HG03103 (cell line): Measurements from ENCODE around the gene LMLN.
A peak's percentile ranks its signal among the peaks of the same experiment; 100 is the strongest.
"Not testable (repeated sequence)": the region's sequence is repeated elsewhere in the genome, so short reads cannot be mapped to it uniquely, and the experiment has no call there.

Source experiments
- ATAC-seq: cut with Tn5 transposase; IDR thresholded peaks from one replicate; pipeline ENCODE4 v1.9.1; 2021; ENCODE audit warnings: low read depth; ENCODE audit not compliant: unreplicated experiment

LMLN gene

DNA sequence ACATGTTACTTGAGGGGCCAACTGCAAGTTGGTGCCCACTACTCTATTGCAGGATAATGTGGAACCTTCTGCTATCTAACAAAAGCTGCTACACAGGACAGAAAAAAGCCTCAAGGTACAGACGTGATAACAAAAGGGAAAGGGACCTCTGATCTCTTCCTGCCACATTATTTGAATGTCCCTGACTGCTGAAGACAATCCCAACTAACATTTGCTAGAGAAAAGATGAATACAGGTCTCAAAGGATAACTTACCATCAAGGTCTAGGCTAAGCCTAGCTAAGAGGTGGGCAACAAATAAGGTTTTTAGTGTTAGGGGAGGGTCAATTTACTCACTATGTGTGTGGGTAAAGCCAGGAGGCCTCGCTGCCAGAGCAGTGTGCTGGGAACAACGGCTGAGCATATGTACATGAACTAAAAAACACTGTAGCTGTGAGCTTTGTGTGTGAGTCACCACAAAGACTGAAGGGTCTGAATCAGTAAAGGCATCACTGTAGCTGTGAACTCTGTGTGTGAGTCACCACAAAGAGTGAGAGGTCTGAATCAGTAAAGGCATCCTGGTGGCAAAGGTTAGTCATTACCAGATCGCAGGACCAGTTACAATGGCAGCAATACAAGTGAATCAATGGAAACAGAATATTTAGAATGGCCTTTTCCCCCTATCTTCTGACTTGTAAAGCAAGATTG is 111.7 kb downstream of the LMLN start:
- ATAC-seq: no peak

DNA sequence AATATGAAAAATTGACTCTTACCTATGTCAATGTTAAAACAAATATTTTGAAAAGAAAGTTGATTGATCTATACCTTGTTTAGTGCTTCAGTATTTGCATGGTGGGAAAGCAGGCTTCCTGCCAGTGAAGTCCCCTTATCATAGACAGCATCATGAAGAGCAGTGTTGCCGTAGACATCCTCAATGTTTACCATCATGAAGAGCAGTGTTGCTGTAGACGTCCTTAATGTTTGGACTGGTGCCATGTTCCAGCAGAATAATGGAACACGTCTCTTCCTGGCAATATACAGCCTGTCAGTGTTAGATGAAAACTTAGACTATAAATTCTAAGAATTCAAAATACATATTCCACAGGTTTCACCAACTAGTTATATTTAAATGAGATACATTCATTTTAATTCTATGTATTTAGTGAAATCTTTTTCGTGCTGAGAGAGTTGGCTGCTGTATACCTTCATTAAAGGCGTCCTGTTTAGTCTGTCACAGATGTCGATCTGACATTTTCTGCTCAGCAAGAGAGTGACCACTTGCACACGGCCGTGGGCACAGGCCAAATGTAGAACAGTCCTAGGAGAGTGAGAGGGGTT is 116.8 kb downstream of the LMLN start:
- no peak for ATAC-seq

DNA sequence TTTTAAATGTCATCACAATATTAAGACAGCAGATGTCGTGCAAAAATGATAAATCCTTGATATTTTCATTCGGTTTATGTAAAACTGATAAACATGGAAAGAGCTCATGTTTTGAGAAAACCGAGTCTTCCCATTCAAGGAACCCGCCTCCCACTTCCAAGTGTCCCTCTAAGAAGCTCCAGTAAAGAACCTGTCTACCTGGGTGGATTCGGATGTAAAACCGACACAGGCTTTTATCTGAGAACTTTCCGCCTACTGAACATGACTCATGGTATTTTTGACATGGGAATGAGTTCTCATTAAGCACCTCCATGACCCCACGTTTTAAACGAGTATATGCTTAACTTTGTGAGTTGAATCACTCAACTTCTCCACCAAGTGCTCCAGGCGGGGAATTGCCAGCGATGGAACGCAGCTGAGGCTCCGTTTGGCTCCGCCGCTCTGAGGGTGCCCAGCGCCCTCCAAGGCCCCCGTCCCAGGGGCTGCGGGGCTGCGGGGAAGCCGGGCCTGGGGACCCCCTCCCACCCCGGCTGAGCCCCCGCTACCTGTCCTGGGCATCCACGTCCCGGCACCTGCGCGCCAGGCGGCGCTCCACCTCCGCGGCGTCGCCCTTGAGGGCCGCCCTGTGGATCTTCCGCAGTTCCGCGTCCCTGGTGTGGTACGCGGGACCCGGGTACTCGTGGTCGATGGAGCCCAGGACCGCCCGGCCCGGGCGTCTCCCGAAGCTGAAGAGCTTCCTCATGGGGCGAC is 119.9 kb downstream of the LMLN start:
- peak; percentile 32 for ATAC-seq

DNA sequence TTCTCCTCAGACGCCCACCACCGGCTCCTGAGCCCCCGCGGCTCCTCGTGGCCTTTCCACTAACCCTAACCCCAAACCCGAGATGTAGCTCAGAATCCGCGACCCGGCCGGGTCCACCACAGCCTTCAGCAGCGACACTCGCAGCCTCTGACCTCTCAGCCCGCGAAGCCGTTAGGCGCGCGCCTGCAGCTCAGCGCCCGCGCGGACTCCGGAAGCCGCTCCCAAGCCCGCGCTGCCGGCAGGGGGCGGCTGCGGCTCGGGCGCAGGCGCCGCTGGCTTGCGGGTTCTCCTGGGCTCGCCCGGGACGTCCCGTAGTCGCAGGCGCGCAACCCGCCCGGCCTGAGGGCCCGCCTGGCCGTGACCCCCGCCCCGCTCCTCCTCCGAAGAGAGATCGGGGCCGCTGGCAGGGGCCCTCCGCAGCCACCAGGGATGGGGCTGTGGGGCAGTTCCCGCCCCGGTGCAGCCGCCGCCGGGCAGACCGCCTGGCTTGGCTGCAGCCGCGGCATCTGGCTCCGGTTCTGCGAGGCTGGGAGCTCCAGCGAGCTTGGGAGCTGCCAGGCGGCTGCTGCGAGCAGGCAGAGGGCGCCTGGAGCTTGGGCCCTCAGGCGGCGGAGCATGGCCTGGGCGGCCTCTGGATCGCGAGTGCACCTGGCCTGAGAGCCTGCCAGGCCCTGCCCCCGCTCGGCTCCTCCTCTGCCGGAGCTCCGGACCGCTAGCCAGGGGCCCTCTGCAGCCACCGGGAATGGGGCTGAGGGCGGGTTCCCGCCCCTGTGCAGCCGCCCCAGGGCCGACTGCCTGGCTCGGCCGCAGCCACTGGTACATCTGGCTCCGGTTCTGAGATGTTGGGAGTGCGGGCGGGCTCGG is 120.7 kb downstream of the LMLN start:
- ATAC-seq: peak; percentile 69

DNA sequence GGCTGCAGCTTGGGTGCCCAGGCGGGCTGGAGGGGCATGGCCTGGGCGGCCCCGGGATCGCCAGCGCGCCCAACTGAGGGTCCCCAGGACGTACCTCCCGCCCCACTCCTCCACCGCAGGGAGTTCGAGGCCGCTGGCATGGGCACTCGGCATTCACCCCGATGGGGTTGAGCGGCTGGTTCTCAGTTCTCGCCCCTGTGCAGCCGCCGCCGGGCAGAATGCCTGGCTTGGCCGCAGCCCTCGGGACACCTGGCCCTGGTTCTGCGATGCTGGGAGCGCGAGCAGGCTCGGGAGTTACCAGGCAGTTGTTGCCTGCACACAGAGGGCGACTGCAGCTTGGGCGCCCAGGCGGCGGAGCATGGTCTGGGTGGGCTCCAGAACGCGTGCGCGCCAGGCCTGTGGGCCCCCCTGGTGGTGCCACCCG is 121.4 kb downstream of the LMLN start:
- no peak for ATAC-seq

DNA sequence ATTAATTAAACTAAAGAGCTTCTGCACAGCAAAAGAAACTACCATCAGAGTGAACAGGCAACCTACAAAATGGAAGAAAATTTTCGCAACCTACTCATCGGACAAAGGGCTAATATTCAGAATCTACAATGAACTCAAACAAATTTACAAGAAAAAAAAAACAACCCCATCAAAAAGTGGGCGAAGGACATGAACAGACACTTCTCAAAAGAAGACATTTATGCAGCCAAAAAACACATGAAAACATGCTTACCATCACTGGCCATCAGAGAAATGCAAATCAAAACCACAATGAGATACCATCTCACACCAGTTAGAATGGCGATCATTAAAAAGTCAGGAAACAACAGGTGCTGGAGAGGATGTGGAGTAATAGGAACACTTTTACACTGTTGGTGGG is 122.2 kb downstream of the LMLN start:
- not testable (repeated sequence) for ATAC-seq

DNA sequence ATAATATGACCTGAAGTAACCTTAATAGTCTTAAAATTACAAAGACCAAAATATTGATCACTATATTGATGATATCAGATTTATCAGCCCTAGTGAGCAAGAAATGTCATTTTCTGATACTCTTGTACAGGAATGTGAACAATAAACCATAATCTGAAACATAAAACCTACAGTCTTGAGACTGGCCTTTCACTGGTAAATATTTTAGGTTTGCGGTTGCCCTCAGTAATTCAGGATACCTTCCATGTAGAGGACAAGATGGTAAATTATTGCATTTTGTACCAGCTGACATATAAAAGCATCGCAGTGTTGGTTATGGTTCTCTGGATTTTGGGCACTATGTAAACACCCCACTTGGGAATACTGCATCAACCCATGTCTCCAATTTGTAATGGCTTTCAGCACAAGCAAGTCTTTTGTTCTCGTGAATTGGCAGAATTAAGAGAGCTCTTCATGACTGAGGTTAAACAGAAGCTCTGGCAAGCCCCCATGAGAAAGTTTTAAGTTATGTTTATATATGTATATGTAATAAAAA is 128.5 kb downstream of the LMLN start:
- ATAC-seq: no peak

DNA sequence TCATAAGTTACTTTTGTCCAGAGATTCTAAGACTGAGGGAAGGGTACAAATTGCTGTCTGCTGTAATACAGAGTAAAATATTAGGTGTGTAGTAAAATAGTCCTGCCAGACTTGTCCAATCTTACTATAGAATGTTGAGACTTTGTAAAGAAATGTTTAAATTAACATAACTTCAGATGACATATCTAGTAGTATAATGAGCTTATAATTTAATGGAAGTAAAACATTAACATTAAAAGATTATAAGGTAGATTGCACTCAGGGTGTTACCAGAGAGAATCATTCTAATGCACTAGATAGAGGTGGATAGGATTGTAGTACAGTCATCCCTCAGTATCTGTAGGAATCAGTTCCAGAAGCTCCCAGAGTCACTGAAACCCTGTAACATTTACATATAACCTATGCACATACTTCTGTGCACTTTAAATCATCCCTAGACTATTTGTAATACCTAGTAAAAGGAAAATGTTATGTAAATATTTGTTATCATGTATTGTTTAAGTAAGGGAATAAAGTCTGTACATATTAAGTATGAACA is 130.8 kb downstream of the LMLN start:
- ATAC-seq: no peak

DNA sequence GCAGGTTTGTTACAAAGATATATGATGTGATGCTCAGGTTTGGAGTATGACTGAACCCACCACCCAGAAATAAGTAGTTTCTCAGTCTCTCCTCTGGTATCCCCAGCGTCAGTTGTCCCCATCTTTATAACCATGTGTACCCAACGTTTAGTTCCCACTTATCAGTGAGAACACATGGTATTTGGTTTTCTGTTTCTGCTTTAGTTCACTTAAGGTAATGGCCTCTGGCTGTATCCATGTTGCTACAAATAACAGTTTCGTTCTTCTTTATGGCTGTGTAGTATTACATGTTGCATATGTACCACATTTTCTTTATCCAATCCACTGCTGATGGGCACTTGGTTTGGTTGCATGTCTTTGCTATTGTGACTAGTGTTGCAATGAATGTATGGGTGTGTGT is 132.3 kb downstream of the LMLN start:
- no peak for ATAC-seq

DNA sequence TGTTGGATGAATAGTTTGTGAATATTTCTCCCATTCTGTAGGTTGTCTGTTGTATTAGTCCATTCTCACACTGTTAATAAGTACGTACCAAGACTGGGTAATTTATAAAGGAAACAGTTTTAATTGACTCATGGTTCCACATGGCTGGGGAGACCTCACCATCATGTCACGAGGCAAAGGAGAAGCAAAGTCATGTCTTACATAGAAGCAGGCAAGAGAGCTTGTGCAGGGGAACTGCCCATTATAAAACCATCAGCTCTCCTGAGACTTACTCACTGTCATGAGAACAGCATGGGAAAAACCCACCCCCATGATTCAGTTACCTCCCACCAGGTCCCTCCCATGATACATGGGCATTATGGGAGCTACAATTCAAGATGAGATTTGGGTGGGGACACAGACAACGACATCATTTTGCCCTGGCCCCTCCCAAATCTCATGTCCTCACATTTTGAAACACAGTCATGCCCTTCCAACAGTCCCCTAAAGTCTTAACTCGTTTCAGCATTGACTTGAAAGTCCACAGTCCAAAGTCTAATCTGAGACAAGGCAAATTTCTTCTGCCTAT is 133.2 kb downstream of the LMLN start:
- no peak for ATAC-seq
